Kidney glomerular epithelial cell (primary cell): ENCODE measurements around the gene RIC1.
"Not testable (repeated sequence)": the region's sequence is repeated elsewhere in the genome, so short reads cannot be mapped to it uniquely, and the experiment has no call there.

Source experiments
- DNase-seq: peaks from one replicate; lab custom pipeline; 2025; lab: John Stamatoyannopoulos, UW

Gene RIC1

GRCh38 chr9:5628530-5629311, at the start of gene RIC1:
Gene RIC1, plus strand, starts transcription at chr9:5629107. Its CDS starts 203 bp downstream, at chr9:5629310.
- peak; percentile 83 for DNase-seq

GRCh38 chr9:5579881-5580280, 49.0 kb upstream of the RIC1 start:
- DNase-seq = no peak

GRCh38 chr9:5580650-5581049, 48.3 kb upstream of the RIC1 start:
- no peak for DNase-seq

- not testable (repeated sequence) for DNase-seq
These were observed 47.2 kb upstream of the RIC1 start for GRCh38 chr9:5581706-5582105.

- DNase-seq = peak; percentile 51
These were observed 46.1 kb upstream of the RIC1 start for GRCh38 chr9:5582835-5583195.

GRCh38 chr9:5586391-5586802, 42.5 kb upstream of the RIC1 start:
- no peak for DNase-seq

- DNase-seq = no peak
These were observed 41.9 kb upstream of the RIC1 start for GRCh38 chr9:5587024-5587423.

GRCh38 chr9:5592231-5592630, 36.7 kb upstream of the RIC1 start:
- no peak for DNase-seq

GRCh38 chr9:5592904-5593303, 36.0 kb upstream of the RIC1 start:
- no peak for DNase-seq

GRCh38 chr9:5593904-5594303, 35.0 kb upstream of the RIC1 start:
- DNase-seq = no peak

GRCh38 chr9:5596173-5596572, 32.7 kb upstream of the RIC1 start:
- DNase-seq = no peak

- DNase-seq = peak; percentile 33
These were observed 20.3 kb upstream of the RIC1 start for GRCh38 chr9:5608298-5609225.

GRCh38 chr9:5609226-5609596, 19.7 kb upstream of the RIC1 start:
- DNase-seq = no peak

GRCh38 chr9:5610491-5610890, 18.4 kb upstream of the RIC1 start:
- DNase-seq = no peak

GRCh38 chr9:5611321-5612184, 17.4 kb upstream of the RIC1 start:
- DNase-seq = no peak

GRCh38 chr9:5612185-5612530, 16.7 kb upstream of the RIC1 start:
- no peak for DNase-seq

- no peak for DNase-seq
These were observed 14.7 kb upstream of the RIC1 start for GRCh38 chr9:5614192-5614591.

- DNase-seq = no peak
These were observed 13.9 kb upstream of the RIC1 start for GRCh38 chr9:5614985-5615384.

GRCh38 chr9:5617749-5618148, 11.2 kb upstream of the RIC1 start:
- no peak for DNase-seq

GRCh38 chr9:5620494-5620893, 8.4 kb upstream of the RIC1 start:
- DNase-seq = no peak

GRCh38 chr9:5621327-5621726, 7.6 kb upstream of the RIC1 start:
- DNase-seq = no peak

GRCh38 chr9:5622016-5622415, 6.9 kb upstream of the RIC1 start:
- peak; percentile 67 for DNase-seq
